ENCODE results near the gene FCHSD2.
"Not testable (repeated sequence)": the region's sequence is repeated elsewhere in the genome, so short reads cannot be mapped to it uniquely, and the experiment has no call there.

The FCHSD2 gene

DNA sequence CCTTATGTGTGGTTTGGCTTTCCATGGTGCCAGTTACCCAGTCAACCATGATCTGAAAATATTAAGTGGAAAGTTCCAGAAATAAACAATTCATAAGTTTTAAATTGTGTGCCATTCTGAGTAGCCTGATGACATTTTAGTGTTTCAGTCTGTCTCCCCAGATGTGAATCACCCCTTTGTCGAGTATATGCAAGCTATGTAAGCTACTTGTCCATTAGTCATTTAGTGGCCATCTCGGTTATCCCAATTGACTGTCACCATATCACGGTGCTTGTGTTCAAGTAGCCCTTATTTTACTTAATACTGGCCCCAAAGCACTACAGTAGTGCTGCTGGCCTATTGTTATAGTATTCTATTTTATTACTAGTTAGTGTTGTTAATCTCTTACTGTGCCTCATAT lies 283.0 kb downstream of the FCHSD2 start:
- TF ChIP-seq EZH2 (IDR thresholded peaks at IDR 0.05; ENCODE audit: borderline replicate concordance, low read length): no peak
- TF ChIP-seq, protein P1, sequence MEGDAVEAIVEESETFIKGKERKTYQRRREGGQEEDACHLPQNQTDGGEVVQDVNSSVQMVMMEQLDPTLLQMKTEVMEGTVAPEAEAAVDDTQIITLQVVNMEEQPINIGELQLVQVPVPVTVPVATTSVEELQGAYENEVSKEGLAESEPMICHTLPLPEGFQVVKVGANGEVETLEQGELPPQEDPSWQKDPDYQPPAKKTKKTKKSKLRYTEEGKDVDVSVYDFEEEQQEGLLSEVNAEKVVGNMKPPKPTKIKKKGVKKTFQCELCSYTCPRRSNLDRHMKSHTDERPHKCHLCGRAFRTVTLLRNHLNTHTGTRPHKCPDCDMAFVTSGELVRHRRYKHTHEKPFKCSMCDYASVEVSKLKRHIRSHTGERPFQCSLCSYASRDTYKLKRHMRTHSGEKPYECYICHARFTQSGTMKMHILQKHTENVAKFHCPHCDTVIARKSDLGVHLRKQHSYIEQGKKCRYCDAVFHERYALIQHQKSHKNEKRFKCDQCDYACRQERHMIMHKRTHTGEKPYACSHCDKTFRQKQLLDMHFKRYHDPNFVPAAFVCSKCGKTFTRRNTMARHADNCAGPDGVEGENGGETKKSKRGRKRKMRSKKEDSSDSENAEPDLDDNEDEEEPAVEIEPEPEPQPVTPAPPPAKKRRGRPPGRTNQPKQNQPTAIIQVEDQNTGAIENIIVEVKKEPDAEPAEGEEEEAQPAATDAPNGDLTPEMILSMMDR (IDR thresholded peaks at IDR 0.05; ENCODE audit: low read length): no peak
- no peaks in the 10 kb centered on the region for H3K27me3 ChIP-seq (ENCODE audit: insufficient read depth, low read length)
- H3K4me3 ChIP-seq (ENCODE audit: low read depth, low read length, poor library complexity, severe bottlenecking): no peak overlapping the region
- H3K36me3 ChIP-seq (ENCODE audit: insufficient read depth, low read length): peaks cover 53% of the 10 kb centered on the region
- H3F3A ChIP-seq (ENCODE audit: insufficient read depth, low read length): no peaks in the 10 kb centered on the region
- H3K79me2 ChIP-seq (ENCODE audit: insufficient read depth, low read length): no peaks in the 10 kb centered on the region
- no peaks in the 10 kb centered on the region for H4K20me1 ChIP-seq (ENCODE audit: insufficient read depth, low read length)
- no peaks in the 10 kb centered on the region for H3K9me2 ChIP-seq (ENCODE audit: low read depth, low read length)
- no peak overlapping the region for H3K9ac ChIP-seq (ENCODE audit: low read length)
- H3K27ac ChIP-seq (ENCODE audit: low read depth, low read length, poor library complexity, severe bottlenecking): no peak overlapping the region
- no peak overlapping the region for H3K4me2 ChIP-seq (ENCODE audit: low read length)
- no peak overlapping the region for H2AFZ ChIP-seq (ENCODE audit: low read length)
- H3K4me1 ChIP-seq (ENCODE audit: insufficient read depth, low read length, severe bottlenecking): no peaks in the 10 kb centered on the region
- no peaks in the 10 kb centered on the region for H3K9me3 ChIP-seq (ENCODE audit: low read length)

DNA sequence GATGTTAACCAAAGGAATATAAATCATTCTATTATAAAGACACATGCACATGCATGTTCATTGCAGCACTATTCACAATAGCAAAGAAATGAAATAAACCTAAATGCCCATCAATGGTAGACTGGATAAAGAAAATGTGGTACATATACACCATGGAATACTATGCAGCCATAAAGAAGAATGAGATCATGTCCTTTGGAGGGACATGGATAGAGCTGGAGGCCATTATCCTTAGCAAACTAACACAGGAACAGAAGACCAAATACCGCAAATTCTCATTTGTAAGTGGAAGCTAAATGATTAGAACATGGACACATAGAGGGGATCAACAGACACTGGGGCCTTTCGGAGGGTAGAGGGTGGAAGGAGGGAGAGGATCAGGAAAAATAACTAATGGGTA lies 283.9 kb downstream of the FCHSD2 start:
- not testable (repeated sequence) for H3K9me3 ChIP-seq (ENCODE audit: low read length); H4K20me1 ChIP-seq (ENCODE audit: insufficient read depth, low read length); H3K27me3 ChIP-seq (ENCODE audit: insufficient read depth, low read length); H3K79me2 ChIP-seq (ENCODE audit: insufficient read depth, low read length); H3F3A ChIP-seq (ENCODE audit: insufficient read depth, low read length); H3K4me2 ChIP-seq (ENCODE audit: low read length); H3K9ac ChIP-seq (ENCODE audit: low read length); H3K9me2 ChIP-seq (ENCODE audit: low read depth, low read length); H3K4me3 ChIP-seq (ENCODE audit: low read depth, low read length, poor library complexity, severe bottlenecking); H2AFZ ChIP-seq (ENCODE audit: low read length); H3K4me1 ChIP-seq (ENCODE audit: insufficient read depth, low read length, severe bottlenecking); H3K27ac ChIP-seq (ENCODE audit: low read depth, low read length, poor library complexity, severe bottlenecking)
- H3K36me3 ChIP-seq (ENCODE audit: insufficient read depth, low read length): peaks cover 55% of the 10 kb centered on the region

DNA sequence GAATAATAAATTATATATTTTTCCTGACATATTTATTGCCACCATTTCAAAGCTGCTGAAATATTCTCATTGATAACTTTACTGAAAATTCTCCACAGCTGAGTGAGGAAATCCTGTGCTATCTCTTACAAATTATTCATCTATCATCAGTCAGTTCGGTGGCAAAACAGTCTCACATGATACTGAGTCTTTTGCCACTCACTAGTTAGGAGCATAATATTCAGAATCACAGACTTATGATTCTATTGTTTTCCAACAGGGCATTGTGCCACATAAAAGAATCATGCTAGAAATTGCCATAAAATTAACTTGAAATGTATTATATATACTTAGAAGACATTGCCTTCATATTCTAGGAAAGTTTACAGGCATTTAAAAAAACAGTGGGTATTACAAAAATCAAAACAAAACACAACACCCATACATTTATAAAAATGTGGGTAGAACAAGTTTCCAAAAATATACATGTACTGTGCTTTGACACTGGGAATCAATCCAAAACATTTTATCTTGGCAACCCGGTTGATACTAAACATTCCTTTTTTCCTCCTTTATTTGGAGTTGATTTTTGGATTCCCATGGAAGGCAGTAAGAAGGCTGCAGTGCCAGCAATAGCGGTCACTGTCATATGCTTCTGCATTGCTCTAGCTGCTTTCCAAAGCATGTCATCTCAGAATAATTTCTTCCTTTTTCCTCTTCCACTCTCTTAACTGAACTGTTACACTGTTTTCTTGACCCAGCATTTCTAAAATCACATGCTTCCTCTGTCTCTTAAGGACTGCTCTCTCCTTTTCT lies 285.4 kb downstream of the FCHSD2 start:
- Histone ChIP-seq H3K27me3 (ENCODE audit: insufficient read depth, low read length) (no peaks in the 10 kb centered on the region), H3K27ac (ENCODE audit: low read depth, low read length, poor library complexity, severe bottlenecking) (no peak overlapping the region), H2AFZ (ENCODE audit: low read length) (no peak overlapping the region), H3K36me3 (ENCODE audit: insufficient read depth, low read length) (peaks cover 60% of the 10 kb centered on the region), H3K79me2 (ENCODE audit: insufficient read depth, low read length) (no peaks in the 10 kb centered on the region), H3K9me2 (ENCODE audit: low read depth, low read length) (no peaks in the 10 kb centered on the region), H3K4me2 (ENCODE audit: low read length) (no peak overlapping the region), H4K20me1 (ENCODE audit: insufficient read depth, low read length) (no peaks in the 10 kb centered on the region), H3K4me3 (ENCODE audit: low read depth, low read length, poor library complexity, severe bottlenecking) (no peak overlapping the region), H3F3A (ENCODE audit: insufficient read depth, low read length) (0 out of 2 replicates have a peak, but pooled peaks cover 2% of the 10 kb centered on the region), H3K4me1 (ENCODE audit: insufficient read depth, low read length, severe bottlenecking) (no peaks in the 10 kb centered on the region), H3K9me3 (ENCODE audit: low read length) (no peaks in the 10 kb centered on the region), H3K9ac (ENCODE audit: low read length) (no peak overlapping the region)
- no peak for TF ChIP-seq EZH2 (IDR thresholded peaks at IDR 0.05; ENCODE audit: borderline replicate concordance, low read length)
- TF ChIP-seq, protein P1 (IDR thresholded peaks at IDR 0.05; ENCODE audit: low read length): no peak; the same call in 1 of the 2 replicates

GRCh38 chr11:72856065-72856464 lies 286.1 kb downstream of the FCHSD2 start:
- no peak overlapping the region for H2AFZ ChIP-seq (ENCODE audit: low read length)
- H3K27ac ChIP-seq (ENCODE audit: low read depth, low read length, poor library complexity, severe bottlenecking): no peak overlapping the region
- H3K9me2 ChIP-seq (ENCODE audit: low read depth, low read length): no peaks in the 10 kb centered on the region
- TF ChIP-seq, protein P1 (IDR thresholded peaks at IDR 0.05; ENCODE audit: low read length): no peak
- TF ChIP-seq EZH2 (IDR thresholded peaks at IDR 0.05; ENCODE audit: borderline replicate concordance, low read length): no peak
- H3K27me3 ChIP-seq (ENCODE audit: insufficient read depth, low read length): no peaks in the 10 kb centered on the region
- 0 out of 2 replicates have a peak, but pooled peaks cover 2% of the 10 kb centered on the region for H3F3A ChIP-seq (ENCODE audit: insufficient read depth, low read length)
- H3K79me2 ChIP-seq (ENCODE audit: insufficient read depth, low read length): no peaks in the 10 kb centered on the region
- H4K20me1 ChIP-seq (ENCODE audit: insufficient read depth, low read length): no peaks in the 10 kb centered on the region
- H3K4me1 ChIP-seq (ENCODE audit: insufficient read depth, low read length, severe bottlenecking): no peaks in the 10 kb centered on the region
- no peaks in the 10 kb centered on the region for H3K9me3 ChIP-seq (ENCODE audit: low read length)
- no peak overlapping the region for H3K4me3 ChIP-seq (ENCODE audit: low read depth, low read length, poor library complexity, severe bottlenecking)
- no peak overlapping the region for H3K9ac ChIP-seq (ENCODE audit: low read length)
- H3K36me3 ChIP-seq (ENCODE audit: insufficient read depth, low read length): peaks cover 60% of the 10 kb centered on the region
- no peak overlapping the region for H3K4me2 ChIP-seq (ENCODE audit: low read length)

Data from OCI-LY1 (cell line).